Prostate gland (tissue), 2 donors: ENCODE data around the gene GPER1.

Experiments
- POLR2A ChIP-seq: fragments of 450-650 bp; IDR thresholded peaks from one replicate; pipeline ENCODE4 v1.6.1; 2016; ENCODE audit warnings: antibody characterized with exemption, mild to moderate bottlenecking
- TF ChIP-seq, protein P1 (sequence below), 4 experiments: fragments of 200-600 bp in 2 of 4; fragments of 450-650 bp in 2 of 4; sonication (generic) in 2 of 4; IDR thresholded peaks; 1 replicate in 3 of 4; 2 replicates in 1 of 4; pipeline ENCODE4 v1.5.1; 2016 to 2019; ENCODE audit warnings: antibody characterized with exemption in 4 of 4, mild to moderate bottlenecking in 2 of 4, moderate library complexity in 2 of 4

- TF ChIP-seq, protein P1, sequence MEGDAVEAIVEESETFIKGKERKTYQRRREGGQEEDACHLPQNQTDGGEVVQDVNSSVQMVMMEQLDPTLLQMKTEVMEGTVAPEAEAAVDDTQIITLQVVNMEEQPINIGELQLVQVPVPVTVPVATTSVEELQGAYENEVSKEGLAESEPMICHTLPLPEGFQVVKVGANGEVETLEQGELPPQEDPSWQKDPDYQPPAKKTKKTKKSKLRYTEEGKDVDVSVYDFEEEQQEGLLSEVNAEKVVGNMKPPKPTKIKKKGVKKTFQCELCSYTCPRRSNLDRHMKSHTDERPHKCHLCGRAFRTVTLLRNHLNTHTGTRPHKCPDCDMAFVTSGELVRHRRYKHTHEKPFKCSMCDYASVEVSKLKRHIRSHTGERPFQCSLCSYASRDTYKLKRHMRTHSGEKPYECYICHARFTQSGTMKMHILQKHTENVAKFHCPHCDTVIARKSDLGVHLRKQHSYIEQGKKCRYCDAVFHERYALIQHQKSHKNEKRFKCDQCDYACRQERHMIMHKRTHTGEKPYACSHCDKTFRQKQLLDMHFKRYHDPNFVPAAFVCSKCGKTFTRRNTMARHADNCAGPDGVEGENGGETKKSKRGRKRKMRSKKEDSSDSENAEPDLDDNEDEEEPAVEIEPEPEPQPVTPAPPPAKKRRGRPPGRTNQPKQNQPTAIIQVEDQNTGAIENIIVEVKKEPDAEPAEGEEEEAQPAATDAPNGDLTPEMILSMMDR (IDR thresholded peaks at IDR 0.05): no peak
- no peak for TF ChIP-seq POLR2A
These were observed 34.9 kb upstream of the GPER1 start for GRCh38 chr7:1053002-1053411.
